Astrocyte of the cerebellum (primary cell): ENCODE data around the gene PPP1R12B.

Experiments used
- DNase-seq: peaks from one replicate; pipeline ENCODE4 v3.0.0-alpha.2; 2011; ENCODE audit warnings: low read depth
- H3K4me3 ChIP-seq: 2 replicates; pipeline ENCODE4 v1.5.1; 2011; ENCODE audit warnings: mild to moderate bottlenecking, low read depth, low read length, moderate library complexity
- CTCF ChIP-seq: IDR thresholded peaks from 2 replicates; pipeline ENCODE4 v1.5.1; 2012; ENCODE audit warnings: low read length, low read depth, moderate library complexity, mild to moderate bottlenecking; ENCODE audit errors: missing control alignments
- in situ Hi-C: cut with HindIII; loops from 2 replicates; pipeline ENCODE4 v1.10.0; 2017; ENCODE audit warnings: low sequenced_read_pairs

PPP1R12B gene

GRCh38 chr1:202355944-202356553 is 7.5 kb downstream of the PPP1R12B start:
- in situ Hi-C loops: no loop called here
- DNase-seq: no peak
- no peak overlapping the region for H3K4me3 ChIP-seq
- TF ChIP-seq CTCF: no peak

GRCh38 chr1:202357506-202357905 is 9.0 kb downstream of the PPP1R12B start:
- H3K4me3 ChIP-seq: no peak overlapping the region
- in situ Hi-C loops: no loop called here
- no peak for TF ChIP-seq CTCF
- no peak for DNase-seq

GRCh38 chr1:202361224-202361623 is 12.7 kb downstream of the PPP1R12B start:
- TF ChIP-seq CTCF: no peak
- no peak for DNase-seq
- H3K4me3 ChIP-seq: no peak overlapping the region
- in situ Hi-C loops: loop anchor here (10.0 kb wide), 1 partner anchor 84 kb away; no protein-coding TSS in a partner anchor

- no peak overlapping the region for H3K4me3 ChIP-seq
- in situ Hi-C loops: loop anchor here (10.0 kb wide), 1 partner anchor 83 kb away; no protein-coding TSS in a partner anchor
- TF ChIP-seq CTCF: no peak
- DNase-seq: no peak
These were observed 13.2 kb downstream of the PPP1R12B start for GRCh38 chr1:202361701-202362100.

- H3K4me3 ChIP-seq: no peak overlapping the region
- in situ Hi-C loops: loop anchor here (10.0 kb wide), 1 partner anchor 83 kb away; no protein-coding TSS in a partner anchor
- DNase-seq: no peak
- TF ChIP-seq CTCF: no peak
These were observed 13.7 kb downstream of the PPP1R12B start for GRCh38 chr1:202362212-202362611.

- in situ Hi-C loops: loop anchor here (10.0 kb wide), 1 partner anchor 80 kb away; no protein-coding TSS in a partner anchor
- peak; percentile 51 for DNase-seq
- no peak for TF ChIP-seq CTCF
- H3K4me3 ChIP-seq: no peak overlapping the region
These were observed 16.8 kb downstream of the PPP1R12B start for GRCh38 chr1:202365092-202365815.
